Common myeloid progenitor, CD34-positive (primary cell): Measurements from ENCODE around the gene SHC4.

Source experiments
- CTCF ChIA-PET: fragments of 350-600 bp; sonication (Branson Sonifier 250); formaldehyde crosslinking; loops from one replicate; lab custom pipeline; 2021; ENCODE audit warnings: antibody characterized with exemption; lab: Charles Lee
- POLR2A ChIA-PET: fragments of 350-600 bp; sonication (Branson Sonifier 250); formaldehyde crosslinking; loops from one replicate; lab custom pipeline; 2021; ENCODE audit warnings: antibody characterized with exemption; lab: Charles Lee
- DNase-seq, 3 donors: peaks; one replicate each; pipeline versions ENCODE4 v3.0.0 to v3.0.0-alpha.2; 2013
- H3K27ac ChIP-seq, 2 experiments: 1 replicate in 1 of 2; 2 replicates in 1 of 2; pipeline ENCODE4 v1.7.0; 2013; ENCODE audit warnings: inconsistent platforms in 2 of 2, low read length in 2 of 2, mild to moderate bottlenecking in 2 of 2, low read depth in 1 of 2, moderate library complexity in 1 of 2; ENCODE audit not compliant: severe bottlenecking in 2 of 2, insufficient read depth in 1 of 2, poor library complexity in 1 of 2
- H3K27me3 ChIP-seq, 5 experiments: replicated peaks in 2 of 5; 1 replicate in 3 of 5; 2 replicates in 2 of 5; pipeline versions ENCODE4 v1.6.1 to v1.7.0; 2013; ENCODE audit warnings: low read length in 4 of 5, mild to moderate bottlenecking in 2 of 5, moderate library complexity in 2 of 5, inconsistent platforms in 1 of 5; ENCODE audit not compliant: insufficient read depth in 5 of 5, control insufficient read depth in 4 of 5
- H3K36me3 ChIP-seq, 4 experiments: 1 replicate in 2 of 4; 2 replicates in 2 of 4; pipeline versions ENCODE4 v1.6.1 to v1.7.0; 2013; ENCODE audit warnings: low read length in 3 of 4, control low read depth in 1 of 4, mild to moderate bottlenecking in 1 of 4; ENCODE audit not compliant: control insufficient read depth in 4 of 4, insufficient read depth in 4 of 4
- H3K4me1 ChIP-seq, 4 experiments: 1 replicate in 3 of 4; 2 replicates in 1 of 4; pipeline versions ENCODE4 v1.6.1 to v1.7.1; 2013; ENCODE audit warnings: low read length in 3 of 4, mild to moderate bottlenecking in 3 of 4, control low read depth in 1 of 4, inconsistent platforms in 1 of 4, moderate library complexity in 1 of 4; ENCODE audit not compliant: control insufficient read depth in 4 of 4, insufficient read depth in 4 of 4; ENCODE audit errors: control extremely low read depth in 1 of 4
- H3K4me3 ChIP-seq, 7 experiments: 1 replicate in 4 of 7; 2 replicates in 3 of 7; pipeline versions ENCODE4 v1.5.1 to v1.7.0; 2013; ENCODE audit warnings: mild to moderate bottlenecking in 7 of 7, low read length in 6 of 7, moderate library complexity in 6 of 7, inconsistent platforms in 2 of 7, low read depth in 2 of 7, control low read depth in 1 of 7; ENCODE audit not compliant: insufficient read depth in 4 of 7, control insufficient read depth in 1 of 7; ENCODE audit errors: extremely low read depth in 1 of 7
- H3K9me3 ChIP-seq, 5 experiments: 1 replicate in 4 of 5; 2 replicates in 1 of 5; pipeline versions ENCODE4 v1.6.1 to v1.7.1; 2013; ENCODE audit warnings: low read length in 4 of 5, mild to moderate bottlenecking in 2 of 5, inconsistent platforms in 1 of 5, low read depth in 1 of 5, moderate library complexity in 1 of 5; ENCODE audit not compliant: control insufficient read depth in 4 of 5, insufficient read depth in 2 of 5; ENCODE audit errors: control extremely low read depth in 1 of 5
- WGBS: methylation state at CpG from one replicate; pipeline ENCODE4 v1.1.5; 2013; ENCODE audit not compliant: insufficient coverage; 5-methylcytosine and 5-hydroxymethylcytosine counted together

SHC4 gene

DNA sequence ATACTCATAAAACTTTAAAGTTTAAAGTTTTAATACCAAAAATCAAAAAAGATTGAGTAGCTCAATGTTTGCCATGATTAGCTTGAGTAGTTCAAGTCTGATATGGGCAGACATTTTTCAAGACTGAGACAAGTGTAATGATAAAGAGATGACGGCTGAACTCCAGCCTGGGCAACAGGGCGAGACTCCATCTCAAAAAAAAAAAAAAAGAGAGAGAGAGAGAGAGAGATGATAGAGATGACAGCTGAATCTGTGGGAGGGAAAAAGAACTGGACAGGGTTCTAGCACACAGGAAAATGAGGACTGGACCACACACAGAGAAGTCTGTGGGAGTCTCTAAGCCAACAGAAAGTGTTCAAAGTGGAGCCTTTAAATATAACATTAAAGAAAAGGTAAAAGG is 178.0 kb downstream of the SHC4 start:
- ChIA-PET CTCF (interaction anchor here (1.1 kb wide), 1 partner anchor 427 kb away, joined by 3 read pairs; no protein-coding TSS in a partner anchor), POLR2A (interaction anchor here (0.7 kb wide), 1 partner anchor 17 kb away, joined by 3 read pairs; no protein-coding TSS in a partner anchor)
- Histone ChIP-seq H3K36me3 (peaks cover 18 to 80% (median 42%) of the 10 kb centered on the region in 4 experiments), H3K9me3 (peaks cover 0 to 1% (median 0%) of the 10 kb centered on the region in 5 experiments), H3K27me3 (no peaks in the 10 kb centered on the region), H3K4me1 (no peaks in the 10 kb centered on the region), H3K27ac (no peak overlapping the region), H3K4me3 (no peak overlapping the region)
- no peak for DNase-seq
- WGBS = 100% methylated on average over 2 of the region's 2 CpGs

DNA sequence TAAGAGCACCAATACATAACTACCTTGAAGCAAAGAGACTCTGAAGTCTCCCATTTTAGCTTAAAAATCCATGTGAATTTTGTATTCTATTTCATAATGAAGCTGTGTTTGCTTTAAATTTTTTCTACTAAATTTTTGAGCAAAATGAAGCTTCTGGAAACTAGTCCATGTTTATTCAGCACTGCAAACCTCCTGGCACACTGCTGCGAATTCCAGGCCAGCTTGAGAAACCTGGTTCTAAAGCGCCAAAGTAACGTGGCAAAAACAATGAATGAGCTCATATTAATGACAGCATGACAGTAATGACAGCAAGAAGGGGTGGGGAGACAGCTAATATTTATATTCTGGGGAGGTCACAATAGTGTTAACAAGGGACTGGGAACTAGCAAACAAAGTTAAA is 178.5 kb downstream of the SHC4 start:
- Histone ChIP-seq H3K4me3 (no peak overlapping the region), H3K27ac (no peak overlapping the region), H3K27me3 (no peaks in the 10 kb centered on the region), H3K9me3 (no peaks in the 10 kb centered on the region), H3K4me1 (no peaks in the 10 kb centered on the region), H3K36me3 (peaks cover 15 to 82% (median 40%) of the 10 kb centered on the region in 4 experiments)
- 100% methylated on average over 3 of the region's 3 CpGs for WGBS
- no peak for DNase-seq
- ChIA-PET POLR2A (interaction anchor here (0.7 kb wide), 1 partner anchor 16 kb away, joined by 3 read pairs; no protein-coding TSS in a partner anchor), CTCF (interaction anchor here (1.1 kb wide), 1 partner anchor 427 kb away, joined by 3 read pairs; no protein-coding TSS in a partner anchor)

DNA sequence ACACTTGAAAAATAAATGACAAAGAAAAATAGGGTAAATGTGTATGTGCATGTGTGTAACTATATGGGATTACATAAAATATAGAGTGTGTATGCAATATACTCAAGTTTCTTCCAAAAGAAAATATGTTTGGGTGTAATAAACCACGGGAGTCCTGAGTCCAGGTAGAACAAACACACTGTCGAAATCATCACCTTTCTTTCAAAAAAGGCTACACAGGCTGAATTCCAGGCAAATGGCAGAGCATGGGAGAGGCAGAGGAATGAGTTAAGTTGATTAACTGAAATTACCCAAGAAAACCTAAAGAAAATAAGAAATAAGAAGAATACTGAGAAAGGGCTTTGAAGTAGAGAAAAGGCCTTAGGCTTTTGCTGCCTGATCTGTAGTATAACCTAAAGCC is 179.0 kb downstream of the SHC4 start:
- Histone ChIP-seq H3K27ac (no peak overlapping the region), H3K27me3 (no peaks in the 10 kb centered on the region), H3K4me3 (no peak overlapping the region), H3K36me3 (peaks cover 15 to 83% (median 40%) of the 10 kb centered on the region in 4 experiments), H3K9me3 (no peaks in the 10 kb centered on the region), H3K4me1 (no peaks in the 10 kb centered on the region)
- CTCF ChIA-PET = interaction anchor here (1.1 kb wide), 1 partner anchor 426 kb away, joined by 3 read pairs; no protein-coding TSS in a partner anchor
- WGBS = no CpG with 5 or more reads among the region's 2 CpGs
- no peak for DNase-seq
- POLR2A ChIA-PET = interaction anchor here (0.7 kb wide), 1 partner anchor 16 kb away, joined by 3 read pairs; no protein-coding TSS in a partner anchor

DNA sequence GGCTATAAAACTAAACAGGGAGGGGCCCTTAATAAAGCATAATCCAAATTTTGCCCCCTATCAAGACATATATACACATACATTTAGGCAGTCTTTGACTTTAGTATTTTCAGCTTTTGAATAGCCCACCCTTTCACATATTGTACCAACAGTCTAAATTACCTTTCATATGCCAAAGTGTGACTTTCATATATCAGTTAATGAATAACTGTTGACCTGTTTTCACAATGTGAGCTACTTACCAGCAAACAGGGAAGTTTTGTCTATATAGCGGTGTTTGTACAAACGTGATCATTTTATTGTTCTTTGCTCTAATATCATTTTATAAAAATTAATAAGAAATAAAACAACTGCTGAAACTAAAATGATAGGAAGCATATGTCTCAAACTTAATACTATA is 180.8 kb downstream of the SHC4 start:
- ChIA-PET POLR2A (no interaction called here), CTCF (no interaction called here)
- H3K4me1 ChIP-seq = no peaks in the 10 kb centered on the region
- H3K27me3 ChIP-seq = no peaks in the 10 kb centered on the region
- DNase-seq = no peak
- H3K27ac ChIP-seq = no peak overlapping the region
- H3K36me3 ChIP-seq = peaks cover 16 to 76% (median 32%) of the 10 kb centered on the region in 4 experiments
- no CpG with 5 or more reads among the region's 2 CpGs for WGBS
- H3K4me3 ChIP-seq = no peak overlapping the region
- H3K9me3 ChIP-seq = no peaks in the 10 kb centered on the region

DNA sequence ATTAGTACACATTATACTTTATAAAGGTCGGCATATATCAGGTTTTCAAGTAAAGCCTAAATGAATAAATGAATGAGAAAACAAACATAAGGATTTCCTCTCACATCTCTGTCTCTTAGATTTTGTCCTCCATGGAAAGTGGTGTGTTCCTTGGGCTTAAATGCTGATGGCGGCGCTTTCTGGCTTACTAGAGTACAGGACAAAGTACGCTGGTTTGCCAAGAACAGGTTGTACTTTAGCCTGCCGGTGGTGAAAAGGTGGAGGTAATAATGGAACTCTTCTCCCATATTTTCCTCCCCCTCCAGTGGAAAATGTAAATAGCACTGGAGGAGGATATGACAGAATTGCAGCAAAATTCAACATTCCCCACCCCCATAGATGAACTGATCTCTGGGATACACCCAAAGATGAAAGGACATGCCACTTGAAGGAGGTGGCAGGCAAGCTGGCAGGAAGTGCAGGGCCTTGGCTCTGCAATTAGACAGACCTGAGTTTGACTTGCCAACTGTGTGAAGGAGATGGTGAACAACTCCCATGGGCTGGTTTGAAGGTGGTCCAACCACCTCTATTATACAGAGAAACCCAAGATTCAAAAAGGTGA is 182.1 kb downstream of the SHC4 start:
- H3K9me3 ChIP-seq = no peaks in the 10 kb centered on the region
- DNase-seq = no peak
- H3K4me3 ChIP-seq = no peak overlapping the region
- peaks cover 18 to 69% (median 34%) of the 10 kb centered on the region in 4 experiments for H3K36me3 ChIP-seq
- no peaks in the 10 kb centered on the region for H3K4me1 ChIP-seq
- ChIA-PET POLR2A (no interaction called here), CTCF (no interaction called here)
- WGBS = no CpG with 5 or more reads among the region's 5 CpGs
- H3K27ac ChIP-seq = no peak overlapping the region
- no peaks in the 10 kb centered on the region for H3K27me3 ChIP-seq

DNA sequence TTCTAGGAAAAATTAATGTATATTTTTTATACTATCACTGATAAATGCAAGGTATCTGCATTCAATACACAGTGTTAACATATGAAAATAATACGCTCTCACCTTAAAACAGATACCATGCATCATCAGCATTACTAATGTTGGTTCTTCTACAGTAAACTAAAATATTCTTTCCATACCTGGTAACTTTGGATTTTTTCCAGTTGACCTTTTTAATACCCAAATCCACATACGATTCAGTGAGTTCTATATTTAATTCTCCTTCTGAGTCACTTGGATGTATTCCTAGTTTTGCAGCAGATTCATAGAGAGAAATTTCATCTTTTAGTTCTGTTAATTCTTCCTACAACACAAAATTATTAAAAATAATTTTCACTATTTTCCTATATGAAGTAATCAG is 182.7 kb downstream of the SHC4 start:
- Histone ChIP-seq H3K36me3 (peaks cover 17 to 63% (median 32%) of the 10 kb centered on the region in 4 experiments), H3K4me3 (no peak overlapping the region), H3K27ac (no peak overlapping the region), H3K27me3 (no peaks in the 10 kb centered on the region), H3K9me3 (no peaks in the 10 kb centered on the region), H3K4me1 (no peaks in the 10 kb centered on the region)
- POLR2A ChIA-PET = no interaction called here
- 100% methylated on average over 1 of the region's 2 CpGs for WGBS
- CTCF ChIA-PET = no interaction called here
- DNase-seq = no peak

DNA sequence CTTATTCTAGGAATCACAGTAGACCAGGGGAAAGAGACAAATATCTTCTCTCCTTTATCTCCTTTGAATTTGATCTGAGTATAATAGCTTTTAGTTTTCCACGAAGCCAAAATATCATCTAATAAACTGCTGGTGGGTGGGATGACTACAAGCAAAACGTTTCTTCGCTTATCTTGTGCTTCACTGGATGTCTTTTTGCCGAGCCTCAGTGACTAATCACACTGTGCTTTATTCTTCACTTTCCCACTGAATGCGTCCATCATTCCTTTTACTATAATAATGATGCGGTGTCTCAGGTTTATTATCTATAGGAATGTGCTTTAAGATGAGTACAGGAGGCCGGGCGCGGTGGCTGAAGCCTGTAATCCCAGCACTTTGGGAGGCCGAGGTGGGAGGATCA is 185.4 kb downstream of the SHC4 start:
- Histone ChIP-seq H3K4me1 (no peaks in the 10 kb centered on the region), H3K4me3 (no peak overlapping the region), H3K9me3 (peaks cover 0 to 15% (median 3%) of the 10 kb centered on the region in 5 experiments), H3K27me3 (no peaks in the 10 kb centered on the region), H3K27ac (no peak overlapping the region), H3K36me3 (peaks cover 18 to 60% (median 38%) of the 10 kb centered on the region in 4 experiments)
- 95% methylated on average over 7 of the region's 10 CpGs for WGBS
- CTCF ChIA-PET = no interaction called here
- no peak for DNase-seq
- POLR2A ChIA-PET = no interaction called here
